Fibroblast of skin of scalp (primary cell): Measurements from ENCODE around the gene MYOCD.

Experiments
- DNase-seq: peaks from one replicate; pipeline ENCODE4 v3.0.0-alpha.2; 2013

The MYOCD gene

GRCh38 chr17:12719948-12720347 is 54.3 kb downstream of the MYOCD start:
- DNase-seq: no peak

- DNase-seq: no peak
Measured at GRCh38 chr17:12721581-12721980, 55.9 kb downstream of the MYOCD start.

GRCh38 chr17:12722282-12722681 is 56.6 kb downstream of the MYOCD start:
- no peak for DNase-seq

GRCh38 chr17:12726131-12726530 is 60.4 kb downstream of the MYOCD start:
- DNase-seq: no peak

GRCh38 chr17:12727076-12727760 is 61.5 kb downstream of the MYOCD start:
- DNase-seq: peak; percentile 39

- DNase-seq: no peak
Measured at GRCh38 chr17:12727881-12728280, 62.2 kb downstream of the MYOCD start.

GRCh38 chr17:12729086-12729485 is 63.4 kb downstream of the MYOCD start:
- peak; percentile 63 for DNase-seq

- no peak for DNase-seq
Measured at GRCh38 chr17:12730421-12730820, 64.7 kb downstream of the MYOCD start.

GRCh38 chr17:12730931-12731521 is 65.3 kb downstream of the MYOCD start:
- DNase-seq: peak; percentile 82

GRCh38 chr17:12731839-12732238 is 66.1 kb downstream of the MYOCD start:
- no peak for DNase-seq

- no peak for DNase-seq
Measured at GRCh38 chr17:12732366-12732765, 66.7 kb downstream of the MYOCD start.

- DNase-seq: no peak
Measured at GRCh38 chr17:12734926-12735325, 69.2 kb downstream of the MYOCD start.

- no peak for DNase-seq
Measured at GRCh38 chr17:12735517-12735916, 69.8 kb downstream of the MYOCD start.

- no peak for DNase-seq
Measured at GRCh38 chr17:12736526-12736925, 70.8 kb downstream of the MYOCD start.

- DNase-seq: no peak
Measured at GRCh38 chr17:12737740-12738469, 72.2 kb downstream of the MYOCD start.

- DNase-seq: no peak
Measured at GRCh38 chr17:12738624-12739023, 72.9 kb downstream of the MYOCD start.

GRCh38 chr17:12739500-12739899 is 73.8 kb downstream of the MYOCD start:
- no peak for DNase-seq

- DNase-seq: no peak
Measured at GRCh38 chr17:12743046-12743445, 77.4 kb downstream of the MYOCD start.

GRCh38 chr17:12744298-12744697 is 78.6 kb downstream of the MYOCD start:
- no peak for DNase-seq

- DNase-seq: no peak
Measured at GRCh38 chr17:12744786-12745185, 79.1 kb downstream of the MYOCD start.

GRCh38 chr17:12745486-12745885 is 79.8 kb downstream of the MYOCD start:
- no peak for DNase-seq

- no peak for DNase-seq
Measured at GRCh38 chr17:12756786-12757185, 91.1 kb downstream of the MYOCD start.

- peak; percentile 33 for DNase-seq
Measured at GRCh38 chr17:12759090-12759489, 93.4 kb downstream of the MYOCD start.

GRCh38 chr17:12765548-12765947 is 99.9 kb downstream of the MYOCD start:
- DNase-seq: peak; percentile 77
